ENCODE data around the gene EEF1AKMT1.

- TF ChIP-seq CTCF (conservative IDR thresholded peaks at IDR 0.05) (no peak), EZH2 (IDR thresholded peaks at IDR 0.05; ENCODE audit: low read depth) (no peak)
Observed at GRCh38 chr13:20778311-20778710, 4.5 kb upstream of the EEF1AKMT1 start.
